B cell (primary cell): ENCODE data around the gene TSPAN16. TPM values are rescaled to one million over a fixed set of nuclear protein-coding genes. Genes with fewer than 3 reads are reported as not detected.

ENCODE experiments used
- ATAC-seq: fragments of 200-7000 bp; cut with Tn5 transposase; one replicate; pipeline ENCODE4 v1.10.0; 2021; ENCODE audit warnings: low read depth, mild to moderate bottlenecking, moderate number of reproducible peaks, moderate library complexity
- CTCF ChIA-PET: fragments of 350-600 bp; sonication (Branson Sonifier 250); formaldehyde crosslinking; loops from one replicate; lab custom pipeline; 2021; ENCODE audit warnings: antibody characterized with exemption, inconsistent platforms; lab: Charles Lee
- POLR2A ChIA-PET: fragments of 350-600 bp; sonication (Branson Sonifier 250); formaldehyde crosslinking; loops from one replicate; lab custom pipeline; 2021; ENCODE audit warnings: antibody characterized with exemption; lab: Charles Lee
- DNase-seq: peaks from one replicate; pipeline ENCODE4 v3.0.0; 2013
- H2AFZ ChIP-seq: 2 replicates; pipeline ENCODE4 v1.6.1; 2012; ENCODE audit warnings: mild to moderate bottlenecking, low read depth, low read length; ENCODE audit not compliant: insufficient read depth, poor library complexity, severe bottlenecking
- H3K27ac ChIP-seq, 2 donors: 1 replicate in 1 of 2; 2 replicates in 1 of 2; pipeline ENCODE4 v1.5.1; 2012 to 2013; ENCODE audit warnings: low read length in 2 of 2, mild to moderate bottlenecking in 2 of 2, moderate library complexity in 1 of 2
- H3K27me3 ChIP-seq, 4 experiments: fragments of 200-600 bp in 1 of 4; sonication (generic) in 1 of 4; replicated peaks in 1 of 4; 1 replicate in 2 of 4; 2 replicates in 2 of 4; pipeline versions ENCODE4 v1.6.1 to v1.7.0; 2013 to 2016; ENCODE audit warnings: low read length in 3 of 4, mild to moderate bottlenecking in 2 of 4, mixed read lengths in 1 of 4, moderate library complexity in 1 of 4; ENCODE audit not compliant: insufficient read depth in 4 of 4, control insufficient read depth in 3 of 4; ENCODE audit errors: control extremely low read depth in 1 of 4
- H3K36me3 ChIP-seq, 2 experiments: replicated peaks in 1 of 2; 1 replicate in 1 of 2; 2 replicates in 1 of 2; pipeline versions ENCODE4 v1.6.1 to v1.7.1; 2013; ENCODE audit warnings: low read length in 1 of 2; ENCODE audit not compliant: insufficient read depth in 2 of 2, control insufficient read depth in 1 of 2; ENCODE audit errors: control extremely low read depth in 1 of 2, extremely low read depth in 1 of 2
- H3K4me1 ChIP-seq, 2 donors: fragments of 200-600 bp in 1 of 2; sonication (generic) in 1 of 2; 1 replicate in 1 of 2; 2 replicates in 1 of 2; pipeline versions ENCODE4 v1.5.1 to v1.6.1; 2013 to 2017; ENCODE audit warnings: low read length in 2 of 2; ENCODE audit not compliant: control insufficient read depth in 2 of 2, insufficient read depth in 2 of 2
- H3K4me2 ChIP-seq: replicated peaks from 2 replicates; pipeline ENCODE3; 2012; ENCODE audit warnings: mild to moderate bottlenecking, low read depth, low read length; ENCODE audit not compliant: poor library complexity, severe bottlenecking
- H3K4me3 ChIP-seq, 5 experiments: fragments of 200-600 bp in 1 of 5; sonication (generic) in 1 of 5; 1 replicate in 3 of 5; 2 replicates in 2 of 5; pipeline versions ENCODE4 v1.5.1 to v1.7.0; 2011 to 2016; ENCODE audit warnings: low read length in 4 of 5, mild to moderate bottlenecking in 4 of 5, low read depth in 2 of 5, control low read depth in 1 of 5, moderate library complexity in 1 of 5; ENCODE audit not compliant: insufficient read depth in 1 of 5; ENCODE audit errors: control extremely low read depth in 1 of 5, extremely low read depth in 1 of 5
- H3K79me2 ChIP-seq: fragments of 200-600 bp; sonication (generic); one replicate; pipeline ENCODE4 v1.6.0; 2016; ENCODE audit warnings: low read length; ENCODE audit not compliant: control insufficient read depth, insufficient read depth
- H3K9ac ChIP-seq: fragments of 200-600 bp; sonication (generic); 2 replicates; pipeline ENCODE4 v1.6.1; 2017; ENCODE audit warnings: mild to moderate bottlenecking, low read length, moderate library complexity
- H3K9me3 ChIP-seq, 3 donors: one replicate each; pipeline versions ENCODE4 v1.6.1 to v1.7.1; 2013; ENCODE audit warnings: low read length in 2 of 3; ENCODE audit not compliant: control insufficient read depth in 2 of 3, insufficient read depth in 1 of 3; ENCODE audit errors: control extremely low read depth in 1 of 3
- H4K20me1 ChIP-seq: 2 replicates; pipeline ENCODE4 v1.6.0; 2012; ENCODE audit warnings: mild to moderate bottlenecking, low read length; ENCODE audit not compliant: insufficient read depth, control insufficient read depth, poor library complexity, severe bottlenecking
- H3K27ac Mint-ChIP-seq: one replicate; pipeline ENCODE4 v1.8.0; 2021; ENCODE audit warnings: mixed read lengths
- H3K27me3 Mint-ChIP-seq: one replicate; pipeline ENCODE4 v1.8.0; 2021; ENCODE audit warnings: mixed read lengths
- H3K4me1 Mint-ChIP-seq: one replicate; pipeline ENCODE4 v1.8.0; 2021; ENCODE audit warnings: mixed read lengths
- H3K4me3 Mint-ChIP-seq: one replicate; pipeline ENCODE4 v1.8.0; 2021; ENCODE audit warnings: mixed read lengths
- H3K9me3 Mint-ChIP-seq: one replicate; pipeline ENCODE4 v1.8.0; 2022; ENCODE audit warnings: mixed read lengths; ENCODE audit not compliant: insufficient read depth
- EZH2 ChIP-seq: IDR thresholded peaks from 2 replicates; pipeline ENCODE4 v1.6.1; 2012; ENCODE audit warnings: borderline replicate concordance, low read depth, mild to moderate bottlenecking, moderate library complexity, low read length; ENCODE audit not compliant: insufficient read depth, poor library complexity, severe bottlenecking
- WGBS: methylation state at CpG from one replicate; pipeline ENCODE4 v1.1.5; 2013; ENCODE audit warnings: missing lambda C conversion rate; ENCODE audit not compliant: insufficient coverage; 5-methylcytosine and 5-hydroxymethylcytosine counted together
- intact Hi-C: fragments of 100-400 bp; cut with micrococcal nuclease; formaldehyde crosslinking; loops from one replicate; pipeline ENCODE4 v1.10.0; 2022
- polyA plus RNA-seq: library from polyadenylated mRNA; depleted of rRNA; stranded (reverse); fragments of >200 nt; gene quantifications from 2 replicates; pipeline ENCODE4 v1.2.3, GENCODE V29; 2012
- total RNA-seq, 2 donors: library from RNA; stranded (reverse); fragments of 120-200 nt in 1 of 2; gene quantifications; 1 replicate in 1 of 2; 2 replicates in 1 of 2; pipeline versions ENCODE4 v1.2.3 to v1.2.4, GENCODE V29; 2013 to 2022
- TF ChIP-seq, protein P1 (sequence below): fragments of 200-600 bp; IDR thresholded peaks from one replicate; pipeline ENCODE4 v1.8.0; 2022; ENCODE audit warnings: antibody characterized with exemption, mild to moderate bottlenecking

The TSPAN16 gene
- total and polyA plus RNA-seq, 2 donors (not counting 1 experiment from before 2014, with no cell fraction given): not detected

- H3K9me3 ChIP-seq: peaks cover 0 to 5% (median 0%) of the 10 kb centered on the region in 3 donors
- intact Hi-C loops: no loop called here
- no peak overlapping the region for H3K4me3 Mint-ChIP-seq
- no peak overlapping the region for H3K4me3 ChIP-seq
- peaks cover 43% of the 10 kb centered on the region for H3K4me1 Mint-ChIP-seq
- no peaks in the 10 kb centered on the region for H3K27me3 Mint-ChIP-seq
- H3K27ac ChIP-seq: no peak overlapping the region
- TF ChIP-seq, protein P1, sequence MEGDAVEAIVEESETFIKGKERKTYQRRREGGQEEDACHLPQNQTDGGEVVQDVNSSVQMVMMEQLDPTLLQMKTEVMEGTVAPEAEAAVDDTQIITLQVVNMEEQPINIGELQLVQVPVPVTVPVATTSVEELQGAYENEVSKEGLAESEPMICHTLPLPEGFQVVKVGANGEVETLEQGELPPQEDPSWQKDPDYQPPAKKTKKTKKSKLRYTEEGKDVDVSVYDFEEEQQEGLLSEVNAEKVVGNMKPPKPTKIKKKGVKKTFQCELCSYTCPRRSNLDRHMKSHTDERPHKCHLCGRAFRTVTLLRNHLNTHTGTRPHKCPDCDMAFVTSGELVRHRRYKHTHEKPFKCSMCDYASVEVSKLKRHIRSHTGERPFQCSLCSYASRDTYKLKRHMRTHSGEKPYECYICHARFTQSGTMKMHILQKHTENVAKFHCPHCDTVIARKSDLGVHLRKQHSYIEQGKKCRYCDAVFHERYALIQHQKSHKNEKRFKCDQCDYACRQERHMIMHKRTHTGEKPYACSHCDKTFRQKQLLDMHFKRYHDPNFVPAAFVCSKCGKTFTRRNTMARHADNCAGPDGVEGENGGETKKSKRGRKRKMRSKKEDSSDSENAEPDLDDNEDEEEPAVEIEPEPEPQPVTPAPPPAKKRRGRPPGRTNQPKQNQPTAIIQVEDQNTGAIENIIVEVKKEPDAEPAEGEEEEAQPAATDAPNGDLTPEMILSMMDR: no peak
- TF ChIP-seq EZH2: no peak
- H3K4me1 ChIP-seq: peaks cover 31 to 47% of the 10 kb centered on the region in 2 donors
- DNase-seq (no peak), ATAC-seq (no peak)
- ChIA-PET POLR2A (no interaction called here), CTCF (interaction anchor here (0.6 to 2.1 kb wide), 7 partner anchors 10 to 130 kb away, joined by 3 to 6 read pairs (median 4); no protein-coding TSS in a partner anchor)
- H3K79me2 ChIP-seq: no peaks in the 10 kb centered on the region
- 39% methylated on average over 4 of the region's 7 CpGs for WGBS
- peak overlapping the region; percentile 1 for H3K4me2 ChIP-seq
- no peaks in the 10 kb centered on the region for H3K9me3 Mint-ChIP-seq
- H3K9ac ChIP-seq: no peak overlapping the region
- H3K27me3 ChIP-seq: peaks cover 0 to 5% (median 0%) of the 10 kb centered on the region in 4 experiments
- H3K27ac Mint-ChIP-seq: no peak overlapping the region
- H4K20me1 ChIP-seq: no peaks in the 10 kb centered on the region
- H2AFZ ChIP-seq: no peak overlapping the region
- peaks cover 0 to 1% of the 10 kb centered on the region in 2 experiments for H3K36me3 ChIP-seq
Measured at GRCh38 chr19:11322269-11323024, 26.5 kb downstream of the TSPAN16 start.

- H4K20me1 ChIP-seq: no peaks in the 10 kb centered on the region
- Mint-ChIP-seq H3K27me3 (no peaks in the 10 kb centered on the region), H3K27ac (no peak overlapping the region), H3K4me1 (peaks cover 40% of the 10 kb centered on the region), H3K4me3 (peak overlapping the region; percentile 75), H3K9me3 (no peaks in the 10 kb centered on the region)
- WGBS: 43% methylated on average over 5 of the region's 5 CpGs
- CTCF ChIA-PET: interaction anchor here (1.0 to 2.1 kb wide), 5 partner anchors 8 to 60 kb away, joined by 3 to 10 read pairs (median 4); no protein-coding TSS in a partner anchor
- peak overlapping the region in 1 of 2 donors; percentile 61 for H3K27ac ChIP-seq
- ATAC-seq: no peak
- peak overlapping the region in 1 of 5 experiments; percentile 21 for H3K4me3 ChIP-seq
- peaks cover 0 to 5% (median 0%) of the 10 kb centered on the region in 4 experiments for H3K27me3 ChIP-seq
- DNase-seq: no peak
- H3K36me3 ChIP-seq: peaks cover 0 to 1% of the 10 kb centered on the region in 2 experiments
- H2AFZ ChIP-seq: peak overlapping the region; percentile 56
- TF ChIP-seq, protein P1: no peak
- TF ChIP-seq EZH2: no peak
- peak overlapping the region; percentile 72 for H3K4me2 ChIP-seq
- no peaks in the 10 kb centered on the region for H3K79me2 ChIP-seq
- POLR2A ChIA-PET: interaction anchor here (0.6 kb wide), 1 partner anchor 51 kb away, joined by 3 read pairs; the partner anchor contains the start of gene SWSAP1
- H3K4me1 ChIP-seq: peaks cover 31 to 43% of the 10 kb centered on the region in 2 donors
- peaks cover 0 to 5% (median 0%) of the 10 kb centered on the region in 3 donors for H3K9me3 ChIP-seq
- intact Hi-C loops: no loop called here
- no peak overlapping the region for H3K9ac ChIP-seq
Measured at GRCh38 chr19:11323601-11324078, 27.7 kb downstream of the TSPAN16 start.
